Measurements from ENCODE around the gene NANOG.
"Not testable (repeated sequence)": the region's sequence is repeated elsewhere in the genome, so short reads cannot be mapped to it uniquely, and the experiment has no call there.

Gene NANOG

GRCh38 chr12:7787574-7788293 is 1.5 kb upstream of the NANOG start:
- no peak for DNase-seq (ENCODE audit: low read depth)
- TF ChIP-seq, protein P1, sequence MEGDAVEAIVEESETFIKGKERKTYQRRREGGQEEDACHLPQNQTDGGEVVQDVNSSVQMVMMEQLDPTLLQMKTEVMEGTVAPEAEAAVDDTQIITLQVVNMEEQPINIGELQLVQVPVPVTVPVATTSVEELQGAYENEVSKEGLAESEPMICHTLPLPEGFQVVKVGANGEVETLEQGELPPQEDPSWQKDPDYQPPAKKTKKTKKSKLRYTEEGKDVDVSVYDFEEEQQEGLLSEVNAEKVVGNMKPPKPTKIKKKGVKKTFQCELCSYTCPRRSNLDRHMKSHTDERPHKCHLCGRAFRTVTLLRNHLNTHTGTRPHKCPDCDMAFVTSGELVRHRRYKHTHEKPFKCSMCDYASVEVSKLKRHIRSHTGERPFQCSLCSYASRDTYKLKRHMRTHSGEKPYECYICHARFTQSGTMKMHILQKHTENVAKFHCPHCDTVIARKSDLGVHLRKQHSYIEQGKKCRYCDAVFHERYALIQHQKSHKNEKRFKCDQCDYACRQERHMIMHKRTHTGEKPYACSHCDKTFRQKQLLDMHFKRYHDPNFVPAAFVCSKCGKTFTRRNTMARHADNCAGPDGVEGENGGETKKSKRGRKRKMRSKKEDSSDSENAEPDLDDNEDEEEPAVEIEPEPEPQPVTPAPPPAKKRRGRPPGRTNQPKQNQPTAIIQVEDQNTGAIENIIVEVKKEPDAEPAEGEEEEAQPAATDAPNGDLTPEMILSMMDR (IDR thresholded peaks at IDR 0.05; ENCODE audit: low read depth, low read length, missing control alignments): no peak
- no peak overlapping the region for H3K4me3 ChIP-seq (ENCODE audit: low read depth, low read length)

GRCh38 chr12:7788294-7788660 is 925 bp upstream of the NANOG start:
- TF ChIP-seq, protein P1 (IDR thresholded peaks at IDR 0.05; ENCODE audit: low read depth, low read length, missing control alignments): no peak
- DNase-seq (ENCODE audit: low read depth): no peak
- no peak overlapping the region for H3K4me3 ChIP-seq (ENCODE audit: low read depth, low read length)

DNA sequence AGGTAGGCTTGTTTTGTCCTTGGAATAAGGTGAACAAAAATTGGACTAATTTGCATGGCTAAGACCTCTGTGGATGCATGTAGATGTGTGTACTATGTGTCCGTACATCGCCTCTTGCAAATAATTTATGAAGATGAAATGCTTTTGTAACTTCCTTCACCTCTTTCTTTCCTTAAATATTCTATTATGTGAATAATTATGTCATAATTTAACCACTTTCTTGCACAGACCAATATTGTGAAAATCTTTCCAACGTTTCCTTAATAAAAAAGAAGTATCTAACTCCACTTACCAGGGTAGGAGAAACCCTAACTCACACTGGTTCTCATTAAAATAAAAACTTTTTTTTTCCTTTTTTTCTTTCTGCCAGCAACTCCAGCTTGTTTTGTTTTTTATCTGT is 4.0 kb downstream of the NANOG start:
- TF ChIP-seq, protein P1 (IDR thresholded peaks at IDR 0.05; ENCODE audit: low read depth, low read length, missing control alignments): no peak
- DNase-seq (ENCODE audit: low read depth): no peak
- H3K4me3 ChIP-seq (ENCODE audit: low read depth, low read length): no peak overlapping the region

GRCh38 chr12:7797269-7797668 is 8.1 kb downstream of the NANOG start:
- DNase-seq (ENCODE audit: low read depth); H3K4me3 ChIP-seq (ENCODE audit: low read depth, low read length): not testable (repeated sequence)

DNA sequence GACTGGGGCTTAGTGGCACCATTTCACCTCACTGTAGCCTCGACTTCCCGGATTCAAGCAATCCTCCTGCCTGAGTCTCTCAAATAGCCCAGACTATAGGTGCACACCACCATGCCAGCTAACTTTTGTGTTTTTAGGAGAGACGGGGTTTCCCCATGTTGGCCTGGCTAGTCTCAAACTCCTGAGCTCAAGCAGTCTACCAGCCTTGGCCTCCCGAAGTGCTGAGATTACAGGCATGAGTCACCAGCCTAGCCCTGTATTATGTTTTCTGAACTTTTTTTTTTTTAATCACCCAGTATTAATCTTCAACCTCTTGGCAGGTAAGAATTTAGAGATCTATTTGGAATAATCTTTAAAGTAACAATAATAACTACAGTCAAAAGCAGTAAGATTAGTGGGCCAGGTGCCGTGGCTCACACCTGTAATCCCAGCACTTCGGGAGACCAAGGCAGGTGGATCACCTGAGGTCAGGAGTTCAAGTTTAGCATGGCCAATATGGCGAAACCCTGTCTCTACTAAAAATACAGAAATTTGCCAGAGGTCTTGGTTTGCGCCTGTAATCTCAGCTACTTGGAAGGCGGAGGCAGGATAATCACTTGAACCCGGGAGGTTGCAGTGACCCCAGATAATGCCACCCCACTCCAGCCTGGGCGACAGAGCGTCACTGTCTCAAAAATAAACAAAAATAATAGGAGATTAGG is 8.6 kb downstream of the NANOG start:
- TF ChIP-seq, protein P1 (IDR thresholded peaks at IDR 0.05; ENCODE audit: low read depth, low read length, missing control alignments): no peak
- H3K4me3 ChIP-seq (ENCODE audit: low read depth, low read length): no peak overlapping the region
- no peak for DNase-seq (ENCODE audit: low read depth)

- not testable (repeated sequence) for H3K4me3 ChIP-seq (ENCODE audit: low read depth, low read length); DNase-seq (ENCODE audit: low read depth)
Measured at GRCh38 chr12:7798750-7799308, 9.6 kb downstream of the NANOG start.

DNA sequence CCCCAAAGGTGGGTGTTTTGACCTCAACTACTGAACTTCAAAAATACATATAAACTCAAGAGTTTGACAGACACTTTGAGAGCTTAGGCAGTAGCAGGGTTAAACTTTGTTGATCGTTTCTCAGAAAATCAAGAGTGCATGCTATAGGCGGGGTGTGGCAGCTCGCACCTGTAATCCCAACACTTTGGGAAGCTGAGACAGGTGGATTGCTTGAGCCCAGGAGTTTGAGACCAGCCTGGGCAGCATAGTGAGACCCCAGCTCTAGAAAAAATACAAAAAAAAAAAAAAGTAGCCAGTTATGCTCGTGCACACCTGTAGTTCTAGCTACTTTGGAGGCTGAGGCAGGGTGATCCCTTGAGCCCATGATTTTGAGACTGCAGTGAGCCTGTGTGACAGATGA is 12.3 kb downstream of the NANOG start:
- H3K4me3 ChIP-seq (ENCODE audit: low read depth, low read length): no peak overlapping the region

GRCh38 chr12:7806319-7806718 is 17.1 kb downstream of the NANOG start:
- H3K4me3 ChIP-seq (ENCODE audit: low read depth, low read length); DNase-seq (ENCODE audit: low read depth): not testable (repeated sequence)

More for the DNA sequence above, 12.3 kb downstream of the NANOG start:
- no peak for DNase-seq (ENCODE audit: low read depth)
- TF ChIP-seq, protein P1 (IDR thresholded peaks at IDR 0.05; ENCODE audit: low read depth, low read length, missing control alignments): no peak

Measured in GM12864 (cell line).